OCI-M2 (cell line): ENCODE results near the gene NCAM1.

ENCODE experiments used
- DNase-seq: peaks from one replicate; lab custom pipeline; 2025; ENCODE audit not compliant: unreplicated experiment; lab: John Stamatoyannopoulos, UW

Gene NCAM1

GRCh38 chr11:113198972-113199661 is 237.9 kb downstream of the NCAM1 start:
- no peak for DNase-seq

- DNase-seq = no peak
These were observed 238.6 kb downstream of the NCAM1 start for GRCh38 chr11:113199866-113200265.

GRCh38 chr11:113201054-113201818 is 240.0 kb downstream of the NCAM1 start:
- no peak for DNase-seq

GRCh38 chr11:113202431-113202830 is 241.2 kb downstream of the NCAM1 start:
- no peak for DNase-seq

- DNase-seq = no peak
These were observed 242.0 kb downstream of the NCAM1 start for GRCh38 chr11:113203141-113203753.

- DNase-seq = no peak
These were observed 243.1 kb downstream of the NCAM1 start for GRCh38 chr11:113204280-113204679.

GRCh38 chr11:113213549-113213948 is 252.3 kb downstream of the NCAM1 start:
- DNase-seq = no peak

GRCh38 chr11:113222241-113222640 is 261.0 kb downstream of the NCAM1 start:
- DNase-seq = no peak

- no peak for DNase-seq
These were observed 273.7 kb downstream of the NCAM1 start for GRCh38 chr11:113234888-113235287.

GRCh38 chr11:113237261-113237660 is 276.0 kb downstream of the NCAM1 start:
- DNase-seq = no peak

GRCh38 chr11:113238721-113239120 is 277.5 kb downstream of the NCAM1 start:
- DNase-seq = no peak

- no peak for DNase-seq
These were observed 279.2 kb downstream of the NCAM1 start for GRCh38 chr11:113240389-113240788.

- no peak for DNase-seq
These were observed 279.8 kb downstream of the NCAM1 start for GRCh38 chr11:113240790-113241635.

- DNase-seq = no peak
These were observed 280.4 kb downstream of the NCAM1 start for GRCh38 chr11:113241636-113242054.

GRCh38 chr11:113242060-113242459 is 280.8 kb downstream of the NCAM1 start:
- no peak for DNase-seq

GRCh38 chr11:113242767-113243397 is 281.7 kb downstream of the NCAM1 start:
- no peak for DNase-seq

- DNase-seq = no peak
These were observed 282.5 kb downstream of the NCAM1 start for GRCh38 chr11:113243696-113244095.

- no peak for DNase-seq
These were observed 284.0 kb downstream of the NCAM1 start for GRCh38 chr11:113245216-113245615.

GRCh38 chr11:113247221-113247620 is 286.0 kb downstream of the NCAM1 start:
- no peak for DNase-seq

- DNase-seq = no peak
These were observed 286.7 kb downstream of the NCAM1 start for GRCh38 chr11:113247966-113248365.
